H1 (cell line): ENCODE measurements around the gene SPATA31E1. TPM values are rescaled to one million over a fixed set of nuclear protein-coding genes. Genes with fewer than 3 reads are reported as not detected.

ENCODE experiments used
- KDM1A ChIP-seq: fragments of 200-600, 300-600 bp; sonication (generic); IDR thresholded peaks from 2 replicates; pipeline ENCODE4 v1.7.1; 2016; ENCODE audit warnings: mild to moderate bottlenecking, low read length, borderline replicate concordance
- POLR2AphosphoS5 ChIP-seq: IDR thresholded peaks from 2 replicates; pipeline ENCODE4 v1.6.1; 2011; ENCODE audit warnings: low read depth, low read length
- SIN3A ChIP-seq, 2 experiments: IDR thresholded peaks in 1 of 2; conservative IDR thresholded peaks in 1 of 2; 2 replicates each; pipeline ENCODE4 v1.6.1; 2011 to 2012; ENCODE audit warnings: low read length in 2 of 2, improper control_type of control experiment in 1 of 2, low read depth in 1 of 2, mild to moderate bottlenecking in 1 of 2
- polyA plus RNA-seq, 7 experiments: library from polyadenylated mRNA; depleted of rRNA in 3 of 7; stranded (reverse) in 5 of 7; unstranded in 2 of 7; fragments of >200 nt in 5 of 7; fragments of 200-250 nt in 2 of 7; gene quantifications; 1 replicate in 5 of 7; 2 replicates in 1 of 7; 4 replicates in 1 of 7; pipeline versions ENCODE4 v1.2.1 to v1.2.3, GENCODE V29; 2011 to 2013; ENCODE audit warnings: missing spikeins in 2 of 7, mixed read lengths in 2 of 7
- total RNA-seq: library from RNA; stranded (reverse); fragmentation: NEBNext Ultra II Directional; extraction: Animal tissue kit (Norgen Biotek cat#: 25700); gene quantifications from 2 replicates; pipeline ENCODE4 v1.2.1, GENCODE V29; 2021

The SPATA31E1 gene
- total and polyA plus RNA-seq, 2 of the 8 experiments (the other 6 are each of a cell fraction or from before 2014, with no cell fraction given), result 0.05 to 0.09 TPM

- TF ChIP-seq KDM1A, result no peak
- no peak for TF ChIP-seq SIN3A (conservative IDR thresholded peaks at IDR 0.05 in 1 of 2, IDR thresholded peaks at IDR 0.05 in 1 of 2; ENCODE audit: low read depth in 1 of 2, low read length in 2 of 2)
- TF ChIP-seq POLR2AphosphoS5, result no peak
Measured at GRCh38 chr9:87868635-87869034, 14.0 kb upstream of the SPATA31E1 start (continued).
